Stimulated activated naive CD8-positive, alpha-beta T cell treated with anti-CD3 and anti-CD28 coated beads, Interleukin-15, Interleukin-2, amounts not matched to agents 100 ng/mL and 50 ng/mL, for 24 hours (primary cell): ENCODE results near the gene PRRT1B.

Experiments used
- H3K27ac Mint-ChIP-seq: one replicate; pipeline ENCODE4 v1.8.0; 2021; ENCODE audit warnings: mild to moderate bottlenecking, mixed read lengths
- H3K27me3 Mint-ChIP-seq: one replicate; pipeline ENCODE4 v1.8.0; 2021; ENCODE audit warnings: mixed read lengths
- H3K36me3 Mint-ChIP-seq: one replicate; pipeline ENCODE4 v1.8.0; 2021; ENCODE audit warnings: low read depth, mixed read lengths
- H3K4me1 Mint-ChIP-seq: one replicate; pipeline ENCODE4 v1.8.0; 2021; ENCODE audit warnings: low read depth, mixed read lengths
- H3K4me3 Mint-ChIP-seq: one replicate; pipeline ENCODE4 v1.8.0; 2021; ENCODE audit warnings: mild to moderate bottlenecking, mixed read lengths
- H3K9me3 Mint-ChIP-seq: one replicate; pipeline ENCODE4 v1.8.0; 2021; ENCODE audit warnings: mixed read lengths

Gene PRRT1B

DNA sequence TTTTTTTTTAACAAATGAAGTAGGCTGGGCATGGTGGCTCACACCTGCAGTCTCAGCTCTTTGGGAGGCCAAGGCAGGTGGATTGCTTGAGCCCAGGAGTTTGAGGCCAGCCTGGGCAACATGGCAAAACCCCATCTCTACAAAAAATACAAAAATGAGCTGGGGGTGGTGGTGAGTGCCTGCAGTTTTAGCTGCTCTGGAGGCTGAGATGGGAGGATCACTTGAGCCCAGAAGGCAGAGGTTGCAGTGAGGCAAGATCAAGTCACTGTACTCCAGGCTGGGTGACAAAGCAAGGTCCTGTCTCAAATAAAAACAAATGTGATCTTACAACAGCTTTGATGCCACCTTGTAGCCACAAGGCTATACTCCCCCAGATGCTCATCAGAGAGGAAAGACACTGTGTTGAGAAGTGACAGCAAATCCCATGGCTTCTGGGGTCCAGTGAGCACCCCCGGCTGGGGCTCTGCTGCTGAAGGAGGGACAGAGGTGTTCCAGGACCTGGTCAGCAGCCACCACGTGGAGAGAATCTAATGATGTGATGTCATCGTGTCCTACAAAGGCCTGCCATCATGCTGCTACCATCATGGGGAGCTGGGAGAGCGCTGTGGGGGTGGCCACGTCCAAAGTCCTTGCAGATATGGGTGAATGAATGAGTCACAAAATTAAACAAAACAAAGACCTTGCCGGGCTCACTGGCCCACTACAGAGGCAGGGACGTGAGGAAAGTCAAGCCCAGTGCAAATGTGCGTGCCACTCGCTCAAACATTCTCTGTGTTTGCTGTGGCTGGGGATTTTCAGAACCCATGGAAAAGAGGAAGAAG lies 60.7 kb downstream of the PRRT1B start:
- H3K4me3 Mint-ChIP-seq: no peak overlapping the region
- H3K27me3 Mint-ChIP-seq: no peaks in the 10 kb centered on the region
- H3K4me1 Mint-ChIP-seq: no peaks in the 10 kb centered on the region
- no peaks in the 10 kb centered on the region for H3K9me3 Mint-ChIP-seq
- peak overlapping the region; percentile 26 for H3K27ac Mint-ChIP-seq
- H3K36me3 Mint-ChIP-seq: peaks cover 42% of the 10 kb centered on the region

DNA sequence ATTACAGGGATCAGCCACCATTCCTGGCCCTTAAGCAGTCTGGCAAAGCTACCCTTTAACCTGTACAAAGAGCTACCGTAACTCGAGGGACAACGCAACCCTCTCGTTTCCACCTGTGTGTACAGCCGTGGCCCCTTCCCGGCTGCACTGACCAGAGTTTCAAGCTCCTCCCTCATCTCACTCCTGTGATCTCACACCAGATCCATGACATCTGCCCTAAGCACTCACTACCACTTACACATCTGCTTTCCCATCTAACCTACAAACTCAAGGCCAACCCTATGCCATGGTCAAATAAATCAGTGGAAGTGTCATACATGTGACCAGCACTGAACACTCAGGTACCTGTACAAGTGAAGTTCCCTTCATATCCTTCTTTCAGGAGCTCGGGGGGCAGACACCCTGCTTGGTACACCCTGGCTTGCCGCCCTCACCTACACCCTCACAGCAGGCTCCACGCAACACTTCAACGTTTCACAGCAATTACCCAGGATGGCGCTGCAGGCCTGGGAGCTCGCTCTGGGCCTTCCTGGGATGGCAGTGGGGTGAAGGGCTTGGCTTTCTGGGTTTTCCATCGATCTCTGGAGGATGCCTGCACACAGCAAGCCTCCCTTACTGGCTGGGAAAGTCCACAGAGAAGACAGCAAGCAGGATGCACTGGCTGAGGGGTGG lies 61.7 kb downstream of the PRRT1B start:
- Mint-ChIP-seq H3K9me3 (no peaks in the 10 kb centered on the region), H3K4me1 (no peaks in the 10 kb centered on the region), H3K4me3 (no peak overlapping the region), H3K27ac (no peak overlapping the region), H3K27me3 (no peaks in the 10 kb centered on the region), H3K36me3 (peaks cover 41% of the 10 kb centered on the region)

DNA sequence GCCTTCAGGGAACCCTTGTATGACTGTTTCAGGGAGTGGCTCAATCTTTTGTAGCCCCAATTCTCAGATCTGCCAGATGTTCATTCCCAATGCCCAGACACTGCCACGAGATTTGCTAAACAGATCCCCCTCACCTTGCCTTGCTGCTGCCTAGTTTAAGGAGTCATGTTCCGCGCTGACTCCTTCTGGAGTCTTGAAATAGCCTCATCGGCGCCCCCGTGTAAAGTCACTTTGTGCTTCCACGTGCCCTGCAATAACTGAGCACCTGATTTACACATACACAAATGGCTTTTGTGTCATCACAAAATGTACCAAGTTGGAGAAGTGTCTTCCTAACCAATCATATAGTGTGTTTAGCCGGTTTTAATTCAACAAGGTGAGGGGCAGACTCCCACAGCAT lies 62.3 kb downstream of the PRRT1B start:
- Mint-ChIP-seq H3K27ac (no peak overlapping the region), H3K4me3 (no peak overlapping the region), H3K27me3 (no peaks in the 10 kb centered on the region), H3K9me3 (no peaks in the 10 kb centered on the region), H3K36me3 (peaks cover 36% of the 10 kb centered on the region), H3K4me1 (no peaks in the 10 kb centered on the region)

DNA sequence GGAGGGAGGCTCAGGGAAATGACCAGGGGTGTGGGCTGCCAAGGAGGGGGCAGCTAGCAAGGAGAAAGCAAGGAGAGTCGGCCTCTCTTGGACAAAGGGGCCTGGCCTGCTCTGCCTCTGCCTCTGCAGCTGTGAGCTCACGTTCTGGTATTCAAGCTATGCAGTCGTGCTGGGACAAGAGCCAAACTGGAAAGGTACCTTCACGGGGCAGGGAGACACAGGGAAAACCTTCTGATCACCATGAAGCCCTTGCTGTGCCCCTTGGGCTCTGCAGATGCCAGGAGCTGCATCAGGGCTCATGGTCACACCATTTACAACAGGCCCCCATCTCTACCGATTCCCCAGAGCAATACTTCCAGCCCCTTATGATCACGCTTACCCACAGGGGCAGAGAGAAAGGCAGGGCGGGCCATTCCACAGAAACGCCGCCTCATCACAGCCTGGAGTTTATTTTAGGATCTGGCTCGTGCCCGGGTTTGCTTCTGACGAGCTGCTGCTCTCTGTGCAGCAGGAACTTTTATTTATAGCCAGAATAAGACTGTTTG lies 63.2 kb downstream of the PRRT1B start:
- H3K27ac Mint-ChIP-seq: no peak overlapping the region
- no peak overlapping the region for H3K4me3 Mint-ChIP-seq
- no peaks in the 10 kb centered on the region for H3K4me1 Mint-ChIP-seq
- H3K36me3 Mint-ChIP-seq: peaks cover 41% of the 10 kb centered on the region
- no peaks in the 10 kb centered on the region for H3K9me3 Mint-ChIP-seq
- H3K27me3 Mint-ChIP-seq: no peaks in the 10 kb centered on the region
